CMK (cell line): ENCODE results near the gene NBR1.
"Not testable (repeated sequence)": the region's sequence is repeated elsewhere in the genome, so short reads cannot be mapped to it uniquely, and the experiment has no call there.

ENCODE experiments used
- DNase-seq: peaks from one replicate; pipeline ENCODE4 v3.0.0-alpha.2; 2010; ENCODE audit warnings: low read depth

The NBR1 gene

GRCh38 chr17:43212641-43213490, 41.9 kb downstream of the NBR1 start:
- DNase-seq, result no peak

DNA sequence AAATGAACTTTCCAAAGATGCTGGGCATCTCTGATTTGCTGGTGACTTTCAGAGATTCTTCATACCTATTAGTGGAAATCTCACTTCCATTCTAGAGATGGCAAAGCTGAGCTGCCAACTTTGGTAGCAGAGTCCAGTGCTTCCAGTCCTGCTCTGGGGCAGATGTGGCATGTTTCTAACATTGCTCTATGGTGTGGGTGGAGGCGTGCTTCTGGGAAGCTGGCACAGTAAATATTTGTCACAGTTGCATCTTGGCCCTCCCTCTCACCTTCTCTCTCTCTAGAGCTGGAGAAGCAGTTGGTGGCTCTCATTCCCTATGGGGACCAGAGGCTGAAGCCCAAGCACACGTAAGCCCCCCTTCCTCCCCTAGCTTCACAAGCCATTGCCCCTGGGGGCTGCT, 42.5 kb downstream of the NBR1 start:
- DNase-seq, result no peak

DNA sequence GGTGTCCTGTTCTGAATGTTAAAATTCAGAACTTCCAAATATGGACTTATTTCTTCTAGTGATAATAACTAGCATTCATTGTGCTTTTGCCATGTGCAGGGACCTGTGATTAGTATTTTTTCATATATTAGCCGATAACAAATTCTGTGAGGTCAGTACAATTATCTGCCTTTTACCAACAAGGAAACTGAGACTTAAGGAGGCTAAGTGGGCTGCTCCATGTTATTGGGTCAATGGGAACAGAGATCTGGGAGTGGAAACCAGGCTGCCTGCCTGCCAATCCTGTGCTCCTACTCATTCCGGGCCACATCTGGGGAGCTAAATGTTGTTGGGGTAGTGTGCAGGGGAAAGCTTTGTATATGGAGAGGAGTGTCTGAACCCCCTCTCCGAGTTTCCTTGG, 44.3 kb downstream of the NBR1 start:
- DNase-seq, result no peak

DNA sequence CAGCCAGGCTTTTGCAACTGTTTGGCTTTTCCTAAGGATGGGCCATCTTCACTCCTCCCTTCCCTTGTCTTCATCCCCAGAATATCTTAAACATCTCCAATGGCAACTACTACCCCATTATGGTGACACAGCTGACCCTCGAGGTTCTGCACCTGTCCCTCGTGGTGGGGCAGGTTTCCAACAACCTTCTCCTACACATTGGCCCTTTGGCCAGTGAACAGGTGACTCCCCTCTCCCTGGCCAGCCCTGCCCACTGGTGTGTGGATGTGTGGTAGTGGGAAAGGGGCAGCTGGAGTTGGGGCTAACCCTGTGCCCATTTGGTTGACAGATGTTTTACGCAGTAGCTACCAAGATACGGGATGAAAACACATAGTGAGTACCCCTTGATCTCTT, 45.4 kb downstream of the NBR1 start:
- DNase-seq, result no peak

GRCh38 chr17:43216762-43217613, 46.0 kb downstream of the NBR1 start:
- DNase-seq, result no peak

DNA sequence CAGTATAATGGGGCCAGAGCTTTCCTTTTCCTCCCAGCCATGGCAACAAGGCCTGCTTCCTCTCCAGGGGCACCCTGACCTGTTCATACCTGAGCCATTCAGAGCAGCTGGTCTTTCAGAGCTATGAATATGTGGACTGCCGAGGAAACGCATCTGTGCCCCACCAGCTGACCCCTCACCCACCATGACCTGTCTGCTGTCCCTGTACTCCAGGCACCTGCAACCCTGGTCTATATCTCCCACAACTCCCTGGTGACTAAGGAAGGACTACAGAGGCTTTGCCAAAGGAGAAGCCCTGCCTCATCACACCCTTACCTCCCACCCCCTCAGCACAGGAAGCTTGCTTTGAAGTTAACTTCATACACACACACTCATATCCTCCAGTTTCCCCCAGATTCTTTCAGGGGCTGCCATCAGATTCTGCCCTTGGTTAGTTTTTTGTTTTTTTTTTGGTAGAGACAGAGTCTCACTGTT, 46.6 kb downstream of the NBR1 start:
- DNase-seq, result no peak

DNA sequence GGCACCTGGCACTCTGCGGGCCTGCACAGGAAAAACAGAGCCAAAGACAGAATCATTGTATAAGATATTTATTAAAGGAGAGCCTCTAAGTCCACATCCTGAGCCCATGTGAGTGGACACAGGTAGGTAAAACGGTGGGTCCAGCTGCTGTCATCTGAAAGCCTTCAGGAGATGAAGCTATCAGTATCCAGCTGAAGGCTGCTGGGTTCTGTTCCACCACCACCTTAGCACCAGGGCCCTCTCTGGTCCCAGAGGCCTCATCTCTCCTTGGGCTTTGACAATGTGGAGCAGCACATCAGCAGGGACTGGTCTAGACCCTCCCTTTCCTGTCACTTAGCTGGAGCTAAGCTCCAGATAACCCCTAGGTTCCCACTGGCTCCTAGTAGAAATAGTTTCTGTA, 48.0 kb downstream of the NBR1 start:
- no peak for DNase-seq

- DNase-seq, result no peak
Measured at GRCh38 chr17:43219746-43220380, 48.8 kb downstream of the NBR1 start.

GRCh38 chr17:43220511-43221125, 49.6 kb downstream of the NBR1 start:
- no peak for DNase-seq

GRCh38 chr17:43224146-43224705, 53.2 kb downstream of the NBR1 start:
- DNase-seq, result no peak

- no peak for DNase-seq
Measured at GRCh38 chr17:43226393-43226792, 55.4 kb downstream of the NBR1 start.

DNA sequence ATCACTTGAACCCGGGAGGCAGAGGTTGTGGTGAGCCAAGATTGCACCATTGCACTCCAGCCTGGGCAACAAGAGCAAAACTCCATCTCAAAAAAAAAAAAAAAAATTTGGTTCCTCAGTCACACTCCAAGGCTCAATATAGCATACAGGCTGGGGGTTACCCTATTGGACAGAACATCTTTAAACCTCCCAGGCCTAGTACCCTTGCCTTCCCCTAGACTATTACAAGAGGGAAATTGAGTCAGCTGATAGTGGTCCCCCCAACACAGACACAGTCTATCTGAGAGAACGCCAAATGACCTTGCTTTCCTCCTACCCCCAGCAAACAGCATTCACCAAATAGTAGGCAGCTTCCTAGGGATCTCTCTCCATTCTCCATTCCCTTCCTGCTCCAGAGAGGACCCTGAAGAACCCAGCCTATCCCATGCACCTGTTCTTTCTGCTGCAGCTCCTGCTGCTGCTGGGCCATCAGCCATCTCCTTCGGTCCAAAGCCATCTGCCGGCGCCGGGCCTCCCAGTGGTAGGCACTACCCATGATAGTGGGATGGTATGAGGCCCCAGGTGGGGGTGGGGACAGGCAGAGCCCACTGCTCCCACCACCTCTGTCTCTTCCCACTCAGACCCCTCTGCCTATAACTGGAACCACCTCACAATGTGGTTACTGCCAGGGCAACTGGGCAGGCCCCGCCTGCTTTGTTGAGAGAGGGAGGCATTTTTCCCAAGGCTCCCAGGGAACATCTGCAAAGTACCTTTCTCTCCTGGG, 57.2 kb downstream of the NBR1 start, which contains the start of gene CCDC200:
Gene CCDC200, minus strand, starts transcription at position 604 of the 763 bp plus-strand sequence. Its CDS starts 69 bp downstream, at position 535.
- DNase-seq, result not testable (repeated sequence)

GRCh38 chr17:43231205-43232020, 60.4 kb downstream of the NBR1 start:
- not testable (repeated sequence) for DNase-seq

GRCh38 chr17:43232021-43232699, 61.1 kb downstream of the NBR1 start:
- DNase-seq, result not testable (repeated sequence)

DNA sequence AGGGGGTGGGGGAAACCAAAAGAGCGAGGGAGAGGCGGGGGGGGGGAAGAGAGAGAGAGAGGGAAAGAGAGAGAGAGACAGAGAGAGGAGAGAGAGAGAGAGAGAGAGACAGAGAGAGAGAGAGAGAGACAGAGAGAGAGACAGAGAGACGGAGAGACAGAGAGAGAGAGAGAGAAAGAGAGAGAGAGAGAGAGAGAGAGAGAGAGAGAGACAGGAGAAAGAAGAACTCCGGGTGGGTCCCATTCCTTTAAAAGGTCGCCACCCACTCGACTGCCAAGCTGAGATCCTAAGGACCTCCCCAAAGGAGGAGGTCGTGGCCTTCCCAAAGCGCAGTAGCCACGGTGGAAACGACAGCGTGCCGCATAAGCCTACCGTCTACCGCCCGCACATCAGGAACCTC, 62.2 kb downstream of the NBR1 start:
- not testable (repeated sequence) for DNase-seq

DNA sequence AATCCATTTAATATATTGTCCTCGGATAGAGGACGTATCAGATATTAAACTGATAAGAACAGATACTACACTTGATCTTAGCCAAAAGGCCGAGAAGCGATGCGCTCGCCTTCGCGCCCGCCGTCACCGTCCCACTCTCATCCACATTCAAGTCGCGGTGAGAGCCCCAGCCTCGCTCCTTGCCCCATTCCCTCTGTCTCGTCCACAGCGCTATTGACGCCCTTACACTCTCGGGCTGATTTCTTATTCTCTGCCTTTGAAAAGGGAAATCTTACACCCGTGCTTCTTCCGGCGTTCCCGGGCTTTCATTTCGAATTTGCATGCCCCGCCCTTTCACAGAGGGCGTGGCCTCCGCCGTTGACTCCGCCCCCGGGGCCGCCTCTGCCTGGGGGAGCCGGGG, 62.9 kb downstream of the NBR1 start, which contains the start of gene RNU2-1:
Gene RNU2-1, minus strand, starts transcription at position 101 of the 400 bp plus-strand sequence.
- DNase-seq, result not testable (repeated sequence)

GRCh38 chr17:43239597-43239996, 68.6 kb downstream of the NBR1 start:
- DNase-seq, result not testable (repeated sequence)

- not testable (repeated sequence) for DNase-seq
Measured at GRCh38 chr17:43240596-43241352, 69.8 kb downstream of the NBR1 start.
